Activated CD8-positive, alpha-beta memory T cell treated with anti-CD3 and anti-CD28 coated beads, Interleukin-2, amount 50 U/mL, for 4 hours (primary cell): ENCODE results near the gene SLC29A1.
"Not testable (repeated sequence)": the region's sequence is repeated elsewhere in the genome, so short reads cannot be mapped to it uniquely, and the experiment has no call there.

ENCODE experiments used
- DNase-seq: peaks from one replicate; pipeline ENCODE4 v3.0.0-alpha.2; 2020

Gene SLC29A1

GRCh38 chr6:44223319-44224028 lies at the start of gene SLC29A1:
Gene SLC29A1 (plus strand): TSS chr6:44223595. CDS start chr6:44227314, 3,719 bp downstream.
- peak; percentile 88 for DNase-seq

GRCh38 chr6:44176130-44176761 lies 47.1 kb upstream of the SLC29A1 start:
- DNase-seq: no peak

- DNase-seq: no peak
These were observed 46.5 kb upstream of the SLC29A1 start for GRCh38 chr6:44176762-44177509.

DNA sequence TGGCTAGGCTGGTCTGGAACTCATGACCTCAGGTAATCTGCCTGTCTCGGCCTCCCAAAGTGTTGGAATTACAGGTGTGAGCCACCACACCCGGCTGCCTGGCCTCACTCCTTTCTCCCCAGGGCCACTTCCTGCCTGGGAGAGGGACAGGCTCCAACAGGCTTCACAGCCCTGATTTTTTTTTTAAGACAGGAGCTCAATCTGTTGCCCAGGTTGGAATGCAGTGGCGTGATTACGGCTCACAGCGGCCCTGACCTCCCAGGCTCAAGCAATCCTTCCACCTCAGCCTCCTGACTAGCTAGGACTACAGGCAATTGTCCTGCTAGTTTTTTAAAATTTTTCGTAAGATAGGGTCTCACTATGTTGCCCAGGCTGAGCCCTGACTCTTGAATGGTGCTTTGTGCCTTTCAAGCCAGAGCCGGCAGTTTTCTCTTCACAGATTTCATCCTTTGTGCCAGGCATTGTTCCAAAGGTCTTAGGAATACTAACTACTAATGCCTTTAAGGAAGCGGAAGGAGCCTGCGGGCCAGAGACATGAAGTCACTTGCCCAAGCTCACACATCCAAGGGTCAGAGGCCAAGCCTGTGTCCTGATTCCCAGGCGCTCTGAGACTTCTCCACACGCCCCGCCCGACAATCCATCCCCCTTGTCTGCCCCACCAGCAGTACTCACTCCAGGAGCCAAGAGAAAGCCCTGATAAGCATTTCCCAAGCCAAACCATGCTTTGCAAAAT lies 45.5 kb upstream of the SLC29A1 start:
- no peak for DNase-seq

- no peak for DNase-seq
These were observed 44.8 kb upstream of the SLC29A1 start for GRCh38 chr6:44178424-44179071.

DNA sequence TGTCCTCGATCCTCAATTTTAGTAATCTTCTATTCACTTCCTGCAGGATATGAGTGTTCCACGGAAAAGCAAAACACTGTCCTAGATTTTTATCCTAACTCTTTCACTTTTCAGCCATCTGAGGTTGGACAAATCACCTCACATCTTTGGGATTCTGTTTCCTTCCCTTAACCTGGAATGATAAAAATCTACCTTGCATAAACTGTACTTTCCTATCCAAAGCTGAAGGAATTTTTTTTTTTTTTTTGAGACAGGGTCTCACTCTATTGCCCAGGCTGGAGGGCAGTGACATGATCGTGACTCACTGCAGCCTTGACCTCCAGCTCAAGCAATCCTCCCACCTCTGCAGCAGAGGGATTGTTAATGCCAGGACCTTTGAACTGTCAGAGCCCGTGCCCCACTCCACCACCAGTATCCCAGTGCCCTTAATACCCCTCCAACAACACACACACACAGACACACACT lies 44.3 kb upstream of the SLC29A1 start:
- DNase-seq: no peak

- DNase-seq: no peak
These were observed 43.7 kb upstream of the SLC29A1 start for GRCh38 chr6:44179648-44180047.

DNA sequence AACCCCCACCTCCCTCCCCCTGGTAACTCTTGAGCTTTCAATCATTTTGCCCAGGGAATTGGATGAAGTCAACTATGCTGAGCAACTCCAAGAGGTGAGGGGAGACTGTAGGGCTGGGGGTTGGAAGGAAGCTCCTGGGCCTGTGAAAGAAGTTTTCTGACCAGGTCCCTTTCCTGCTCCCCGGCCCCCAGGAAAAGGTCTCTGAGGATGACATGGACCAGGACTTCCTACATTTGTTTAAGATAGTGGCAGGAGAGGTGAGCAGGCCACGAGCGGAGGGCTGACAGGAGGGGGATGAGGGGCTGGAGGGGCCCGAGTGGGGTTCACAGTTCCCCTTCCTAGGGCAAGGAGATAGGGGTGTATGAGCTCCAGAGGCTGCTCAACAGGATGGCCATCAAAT lies 43.0 kb upstream of the SLC29A1 start:
- DNase-seq: no peak

DNA sequence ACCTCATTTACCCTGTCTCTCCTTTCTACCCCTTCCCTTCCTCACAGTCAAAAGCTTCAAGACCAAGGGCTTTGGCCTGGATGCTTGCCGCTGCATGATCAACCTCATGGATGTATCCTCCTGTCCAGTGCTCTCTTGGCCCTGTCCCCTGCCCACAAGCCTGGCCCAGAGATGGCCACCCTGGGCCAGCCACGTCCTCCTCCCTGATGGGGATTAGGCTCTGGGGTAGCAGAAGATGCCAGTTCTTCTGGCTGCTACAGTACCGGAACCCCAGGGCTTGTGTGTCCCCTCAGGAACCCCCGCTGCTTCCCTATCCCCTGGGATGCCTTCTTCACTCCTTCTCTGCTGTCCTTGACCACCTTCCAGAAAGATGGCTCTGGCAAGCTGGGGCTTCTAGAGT lies 42.5 kb upstream of the SLC29A1 start:
- no peak for DNase-seq

GRCh38 chr6:44181784-44182183 lies 41.6 kb upstream of the SLC29A1 start:
- DNase-seq: not testable (repeated sequence)

DNA sequence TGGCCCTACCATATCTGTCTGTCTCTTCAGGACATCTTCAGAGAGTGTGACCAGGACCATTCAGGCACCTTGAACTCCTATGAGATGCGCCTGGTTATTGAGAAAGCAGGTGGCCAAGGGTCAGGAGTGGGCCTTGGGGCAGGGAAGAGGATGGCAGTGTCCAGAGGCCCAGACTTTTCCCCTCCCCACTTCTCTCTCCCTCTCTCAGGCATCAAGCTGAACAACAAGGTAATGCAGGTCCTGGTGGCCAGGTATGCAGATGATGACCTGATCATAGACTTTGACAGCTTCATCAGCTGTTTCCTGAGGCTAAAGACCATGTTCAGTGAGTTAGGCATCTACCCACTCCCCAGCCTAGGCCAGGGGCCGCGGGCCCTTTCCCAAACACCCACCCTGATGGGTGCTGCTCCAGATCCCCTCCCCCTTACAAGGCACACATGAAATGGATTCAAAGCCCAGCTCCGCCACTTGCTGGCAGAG lies 40.4 kb upstream of the SLC29A1 start:
- DNase-seq: no peak

- no peak for DNase-seq
These were observed 39.6 kb upstream of the SLC29A1 start for GRCh38 chr6:44183783-44184182.

DNA sequence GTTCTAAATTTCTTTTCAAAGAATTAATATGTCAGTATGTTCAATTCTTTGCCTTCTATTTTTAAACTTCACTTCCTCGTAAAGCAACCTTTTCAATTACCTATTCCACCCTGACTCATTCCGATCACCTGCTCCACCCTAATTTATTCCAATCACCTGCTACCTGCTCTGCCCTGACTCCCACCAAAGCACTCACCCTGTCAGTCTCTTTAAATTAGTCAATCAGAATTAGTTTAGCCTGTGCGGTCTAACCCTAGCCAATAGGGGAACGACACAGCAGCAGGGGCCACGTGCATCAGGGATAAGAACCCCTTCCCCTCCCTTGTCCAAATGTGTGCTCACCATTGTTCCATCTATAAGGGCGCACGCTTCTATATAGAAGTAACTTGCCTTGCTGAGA lies 38.0 kb upstream of the SLC29A1 start:
- not testable (repeated sequence) for DNase-seq

GRCh38 chr6:44185953-44186634 lies 37.3 kb upstream of the SLC29A1 start:
- no peak for DNase-seq

DNA sequence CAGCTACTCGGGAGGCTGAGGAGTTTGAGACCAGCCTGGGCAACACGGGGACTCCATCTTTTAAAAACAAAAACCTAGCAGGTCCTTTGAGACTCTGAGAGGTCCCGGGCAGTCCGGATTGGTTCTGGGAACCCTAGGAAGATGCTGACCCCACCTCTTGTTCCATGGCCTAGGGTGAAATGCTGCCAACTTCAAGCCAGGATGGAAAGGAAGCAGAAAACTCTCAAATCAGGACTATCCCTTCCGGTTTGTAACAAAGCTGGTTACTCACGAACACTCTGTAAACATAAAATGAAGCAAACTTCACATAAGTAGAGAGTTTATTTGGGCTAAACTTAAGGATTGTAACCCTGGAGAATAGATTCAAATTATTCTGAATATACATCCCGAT lies 36.8 kb upstream of the SLC29A1 start:
- no peak for DNase-seq

DNA sequence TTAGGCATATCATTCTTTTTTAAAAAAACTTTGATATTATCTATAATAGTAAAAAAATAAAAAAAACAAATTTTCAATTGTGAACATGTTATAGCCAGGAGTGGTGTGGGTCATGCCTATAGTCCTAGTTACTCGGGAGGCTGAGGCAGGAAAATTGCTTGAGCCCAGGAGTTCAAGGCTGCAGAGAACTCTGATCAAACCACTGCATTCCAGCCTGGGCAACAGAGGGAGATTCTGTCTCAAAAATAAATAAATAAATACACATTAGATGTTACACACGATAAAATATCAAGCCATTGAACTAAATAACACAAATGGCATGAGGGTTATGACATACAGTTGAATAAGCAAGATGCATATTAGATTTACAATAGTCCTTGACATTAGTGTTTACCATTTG lies 34.6 kb upstream of the SLC29A1 start:
- DNase-seq: no peak

GRCh38 chr6:44189257-44189656 lies 34.1 kb upstream of the SLC29A1 start:
- DNase-seq: no peak

DNA sequence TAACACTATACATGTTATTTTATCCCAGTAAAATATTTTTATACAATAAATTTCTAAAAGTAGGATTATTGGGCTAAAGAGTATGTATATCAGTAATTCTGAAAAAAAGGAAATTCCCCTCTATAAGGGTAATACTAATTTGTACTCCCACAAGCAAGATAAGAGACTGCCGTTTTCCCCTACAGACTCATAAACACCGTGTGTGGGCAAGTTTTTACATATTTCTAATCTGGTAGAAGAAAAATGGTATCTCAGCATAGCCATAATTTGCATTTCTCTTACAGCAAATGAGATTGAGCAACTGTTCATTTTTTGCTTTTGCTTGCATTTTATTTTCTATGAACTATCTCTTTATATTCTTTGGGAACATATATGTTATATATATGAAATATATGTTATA lies 32.7 kb upstream of the SLC29A1 start:
- DNase-seq: no peak

GRCh38 chr6:44192428-44193041 lies 30.9 kb upstream of the SLC29A1 start:
- no peak for DNase-seq

- no peak for DNase-seq
These were observed 30.0 kb upstream of the SLC29A1 start for GRCh38 chr6:44193307-44193910.

- no peak for DNase-seq
These were observed 29.1 kb upstream of the SLC29A1 start for GRCh38 chr6:44194326-44194725.
